NCI-H146 treated with DMSO at 0.1 percent for 48 hours (cell line): ENCODE measurements around the gene BRD3.
A peak's percentile ranks its signal among the peaks of the same experiment; 100 is the strongest.
"Not testable (repeated sequence)": the region's sequence is repeated elsewhere in the genome, so short reads cannot be mapped to it uniquely, and the experiment has no call there.

Experiments
- DNase-seq: peaks from one replicate; lab custom pipeline; 2025; ENCODE audit not compliant: unreplicated experiment; lab: John Stamatoyannopoulos, UW

The BRD3 gene

DNA sequence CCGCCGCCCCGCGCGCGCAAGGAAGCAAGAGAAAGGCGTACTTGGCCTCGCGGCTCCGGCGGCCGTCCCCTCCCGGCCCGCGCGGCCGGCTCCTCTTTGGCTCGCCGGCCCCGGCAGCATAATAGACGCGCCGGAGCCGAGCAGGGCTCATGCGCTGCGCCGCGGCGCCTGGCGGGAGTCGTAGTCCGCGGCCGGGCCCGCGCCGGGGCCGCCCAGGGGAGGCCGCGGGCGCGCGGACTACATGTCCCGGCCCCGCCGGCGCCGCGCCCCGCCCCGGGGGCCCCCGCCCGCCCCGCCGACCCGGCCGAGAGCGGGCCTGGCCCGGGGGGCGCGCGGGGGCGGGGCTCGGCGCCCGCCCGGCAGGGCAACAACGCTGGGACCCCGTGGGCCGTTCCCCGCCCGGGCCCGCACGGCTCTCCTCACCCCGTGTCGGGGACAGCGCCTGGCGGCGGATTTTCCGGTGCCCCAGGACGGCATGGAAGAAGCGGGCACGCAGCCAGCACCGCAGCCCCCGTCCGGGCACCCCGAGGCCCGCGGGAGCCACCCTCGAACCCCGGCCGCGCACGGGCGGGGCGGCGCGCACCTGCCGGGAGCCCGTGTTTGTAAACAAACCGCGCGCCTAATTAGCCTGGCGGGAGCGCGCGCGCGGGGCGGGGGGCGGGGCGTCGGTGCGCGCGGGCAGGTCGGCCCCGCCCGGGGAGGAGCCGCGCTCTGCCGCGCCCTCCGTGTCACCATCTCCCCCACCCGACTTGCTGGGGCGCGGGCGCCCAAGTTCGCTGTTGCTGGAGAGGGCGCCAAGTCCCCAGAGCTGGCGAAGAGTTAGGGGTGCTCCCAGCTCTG lies at the start of gene BRD3:
TSS of gene BRD3 (minus strand) at position 123 of the 840 bp plus-strand sequence. CDS start 14,549 bp downstream, outside the sequence.
- peak; percentile 37 for DNase-seq

DNA sequence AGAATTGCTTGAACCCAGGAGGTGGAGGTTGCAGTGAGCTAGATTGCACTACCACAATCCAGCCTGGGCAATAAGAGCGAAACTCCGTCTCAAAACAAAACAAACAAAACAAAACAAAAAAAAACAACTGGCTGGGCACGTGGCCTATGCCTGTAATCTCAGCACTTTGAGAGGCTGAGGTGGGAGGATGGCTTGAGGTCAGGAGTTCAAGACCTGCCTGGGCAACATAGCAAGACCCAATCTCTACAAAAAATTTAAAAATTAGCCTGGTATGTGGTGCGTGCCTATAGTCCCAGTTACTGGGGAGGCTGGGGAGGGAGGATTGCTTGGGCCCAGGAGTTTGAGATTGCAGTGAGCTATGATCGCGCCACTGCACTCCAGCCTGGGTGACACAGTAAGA lies 44.7 kb upstream of the BRD3 start:
- no peak for DNase-seq

DNA sequence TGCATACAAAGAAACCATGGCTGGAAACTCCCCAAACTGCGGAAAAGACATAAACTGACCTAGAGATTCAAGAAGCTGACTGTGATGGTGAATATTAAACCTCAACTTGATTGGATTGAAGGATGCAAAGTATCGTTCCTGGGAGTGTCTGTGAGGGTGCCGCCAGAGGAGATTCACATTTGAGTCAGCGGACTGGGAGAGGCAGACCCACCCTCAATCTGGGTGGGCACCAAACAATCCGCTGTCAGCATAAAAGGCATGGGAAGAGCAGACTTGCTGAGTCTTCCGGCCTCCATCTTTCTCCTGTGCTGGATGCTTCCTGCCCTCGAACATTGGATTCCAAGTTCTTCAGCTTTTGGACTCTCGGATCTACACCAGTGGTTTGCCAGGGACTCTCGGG lies 43.2 kb upstream of the BRD3 start:
- no peak for DNase-seq

DNA sequence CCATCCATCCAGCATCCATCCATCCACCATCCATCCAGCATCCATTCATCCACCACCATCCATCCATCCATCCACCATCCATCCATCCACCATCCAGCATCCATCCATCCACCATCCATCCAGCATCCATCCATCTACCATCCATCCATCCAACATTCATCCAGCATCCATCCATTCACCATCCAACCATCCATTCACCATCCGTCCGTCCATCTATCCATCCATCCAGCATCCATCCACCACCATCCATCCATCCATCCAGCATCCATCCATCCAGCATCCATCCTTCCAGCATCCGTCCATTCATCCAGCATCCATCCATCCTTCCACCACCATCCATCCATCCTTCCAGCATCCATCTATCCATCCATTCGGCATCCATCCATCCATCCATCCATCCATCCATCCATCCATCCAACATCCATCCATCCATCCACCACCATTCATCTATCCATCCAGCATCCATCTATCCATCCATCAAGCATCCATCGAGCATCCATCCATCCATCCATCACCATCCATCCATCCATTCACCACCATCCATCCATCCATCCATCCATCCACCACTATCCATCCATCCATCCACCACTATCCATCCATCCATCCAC lies 35.7 kb upstream of the BRD3 start:
- no peak for DNase-seq

DNA sequence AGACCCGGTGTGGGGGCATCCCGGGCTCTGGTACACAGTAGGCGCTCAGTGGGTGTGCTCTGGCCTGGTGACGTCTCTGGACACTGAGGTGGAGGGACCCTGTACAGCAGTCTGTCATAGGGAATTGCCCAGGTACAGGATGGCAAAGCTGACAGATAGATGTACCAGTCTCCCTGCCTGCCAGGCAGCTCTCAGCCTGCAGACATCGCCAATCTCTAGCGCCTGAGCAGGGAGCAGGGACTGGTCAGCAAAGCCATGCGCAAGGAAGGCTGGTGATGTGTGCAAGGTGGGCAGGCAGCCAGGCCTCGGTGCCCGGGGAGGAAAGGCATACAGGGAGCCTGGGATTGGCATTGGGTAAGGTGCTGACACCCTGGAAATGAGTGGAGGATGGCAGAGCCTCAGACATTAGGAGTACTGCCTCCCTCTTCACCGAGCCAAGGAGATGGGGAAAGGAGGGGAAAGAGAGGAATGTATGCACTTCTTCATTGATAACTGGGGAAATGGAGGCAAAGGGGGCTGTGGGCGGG lies 33.9 kb upstream of the BRD3 start:
- DNase-seq, result no peak

DNA sequence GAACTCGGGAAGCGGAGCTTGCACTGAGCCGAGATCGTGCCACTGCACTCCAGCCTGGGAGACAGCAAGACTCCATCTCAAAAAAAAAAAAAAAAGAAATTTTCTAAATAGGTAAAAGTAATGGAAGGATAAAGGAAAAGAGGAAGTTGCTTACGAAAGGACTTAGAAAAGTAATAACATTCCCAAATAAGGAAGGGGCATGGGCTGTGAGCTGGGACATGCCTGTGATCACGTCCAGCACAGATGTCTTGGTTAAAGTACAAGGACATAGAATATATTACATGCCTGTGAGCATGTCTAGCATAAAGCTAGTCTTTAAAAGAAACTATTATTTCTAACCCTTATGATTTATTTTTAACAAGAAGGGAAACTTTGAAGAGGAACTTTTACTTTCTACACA lies 33.3 kb upstream of the BRD3 start:
- not testable (repeated sequence) for DNase-seq

DNA sequence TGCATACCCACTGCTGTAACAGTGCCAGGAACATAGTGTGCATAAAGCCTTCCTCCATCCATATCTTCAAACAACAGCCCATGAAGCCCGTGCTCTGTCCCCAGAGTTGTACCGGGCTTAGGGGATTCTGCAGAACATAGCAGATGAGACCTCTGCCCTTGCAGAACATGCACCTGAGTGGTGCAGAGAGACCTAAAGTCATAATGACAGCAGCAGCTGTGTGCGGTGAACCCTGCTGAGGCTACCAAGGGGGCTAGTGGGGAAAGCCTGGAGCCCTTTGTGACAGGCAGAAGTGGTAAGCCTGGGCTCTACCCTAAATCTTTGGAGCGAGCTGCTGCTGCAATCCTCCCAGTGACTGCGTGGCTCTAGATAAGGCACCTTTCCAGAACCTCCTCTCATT lies 32.2 kb upstream of the BRD3 start:
- DNase-seq, result no peak

DNA sequence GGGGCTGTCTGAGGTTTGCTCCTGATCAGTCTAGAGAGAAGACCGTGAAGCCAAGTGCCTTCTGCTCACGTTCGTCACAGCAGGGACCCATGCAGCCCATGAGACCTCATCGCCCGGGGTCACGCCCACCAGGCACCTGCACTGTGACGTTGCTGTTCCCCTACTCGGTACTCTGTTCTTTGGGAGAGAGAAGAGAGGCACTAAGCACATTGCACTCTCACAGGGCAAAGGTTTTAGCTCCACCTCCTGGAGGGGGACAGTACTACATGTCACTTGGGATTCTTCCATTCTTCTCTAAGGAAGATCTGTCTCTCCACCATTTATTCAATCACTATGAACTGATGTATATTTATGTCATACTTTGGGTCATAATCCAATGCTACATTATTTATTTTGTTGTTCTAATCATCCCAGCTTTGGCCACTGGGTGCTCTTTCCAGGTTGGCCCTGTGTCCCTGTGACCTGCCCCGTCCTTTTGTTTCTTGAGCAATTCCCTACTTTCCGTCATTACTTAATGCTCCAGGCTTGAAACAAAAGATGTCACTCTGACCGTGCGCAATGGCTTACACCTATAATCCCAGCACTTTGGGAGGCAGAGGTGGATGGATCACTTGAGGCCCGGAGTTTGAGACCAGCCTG lies 31.4 kb upstream of the BRD3 start:
- peak; percentile 29 for DNase-seq

DNA sequence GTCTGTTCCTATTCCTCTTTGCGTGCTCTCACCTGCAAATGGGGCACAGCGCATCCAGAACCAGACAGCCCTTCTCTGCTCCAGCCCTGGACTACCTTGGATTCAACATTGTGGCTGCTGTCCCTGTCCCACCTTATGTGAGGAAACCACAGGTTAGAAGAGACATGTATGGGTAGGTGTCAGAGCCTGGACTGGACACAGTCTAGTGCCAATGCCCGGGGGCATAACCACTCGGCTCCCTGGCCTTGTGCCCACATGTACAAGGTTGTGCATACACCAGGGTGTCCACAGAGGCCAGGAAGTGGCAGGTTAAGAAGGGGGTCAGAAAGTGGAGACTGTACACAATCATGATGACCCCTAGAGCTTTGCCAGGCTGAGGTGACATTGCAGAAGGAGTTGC lies 22.1 kb upstream of the BRD3 start:
- DNase-seq, result no peak

DNA sequence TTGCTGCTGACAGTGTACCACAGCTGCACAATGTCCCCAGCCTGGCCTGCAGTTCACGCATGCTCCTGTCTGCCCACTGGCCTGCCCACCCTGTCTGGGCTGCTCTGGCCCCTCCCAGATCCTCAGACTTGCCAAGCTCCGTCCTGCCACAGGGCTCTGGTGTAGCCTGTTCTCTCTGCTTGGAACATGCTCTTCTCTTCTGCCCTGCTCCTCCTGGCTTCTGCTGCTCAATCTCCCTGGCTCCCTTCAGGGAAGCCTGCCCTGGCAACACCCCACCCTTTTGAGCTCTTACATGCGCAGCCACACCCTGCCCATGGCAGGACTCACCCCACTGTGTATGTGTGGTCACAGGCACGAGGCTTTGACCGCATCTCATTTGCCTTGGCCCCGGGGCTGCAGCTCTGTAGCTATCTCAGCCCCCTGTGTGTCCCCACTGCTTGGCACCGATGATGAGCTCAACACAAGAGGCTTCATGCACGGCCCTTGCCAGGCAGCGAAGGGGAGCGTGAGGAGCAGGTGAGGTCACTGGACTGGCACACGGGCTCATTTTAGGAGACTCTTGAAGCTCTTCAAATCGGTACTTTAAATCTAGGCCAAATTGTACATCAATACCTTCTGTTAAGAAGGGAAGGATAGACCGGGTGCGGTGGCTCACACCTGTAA lies 20.4 kb upstream of the BRD3 start:
- DNase-seq, result no peak

DNA sequence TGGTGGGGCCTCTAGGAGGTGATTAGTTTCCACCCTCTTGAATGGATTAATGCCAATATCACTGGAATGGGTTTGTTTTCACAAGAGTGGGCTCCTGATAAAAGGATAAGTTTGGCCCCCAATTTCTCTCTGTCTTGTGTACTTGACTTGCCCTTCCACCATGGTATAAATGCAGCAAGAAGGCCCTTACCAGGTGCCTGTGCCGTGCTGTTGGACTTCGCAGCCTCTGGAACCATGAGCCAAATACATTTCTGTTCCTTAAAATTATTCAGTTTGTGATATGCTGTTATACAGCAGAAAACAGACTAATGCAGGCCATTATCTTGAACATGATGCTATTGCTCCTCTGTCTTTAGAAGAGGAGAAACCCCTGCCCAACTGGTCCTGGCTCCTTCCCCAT lies 17.8 kb upstream of the BRD3 start:
- no peak for DNase-seq

DNA sequence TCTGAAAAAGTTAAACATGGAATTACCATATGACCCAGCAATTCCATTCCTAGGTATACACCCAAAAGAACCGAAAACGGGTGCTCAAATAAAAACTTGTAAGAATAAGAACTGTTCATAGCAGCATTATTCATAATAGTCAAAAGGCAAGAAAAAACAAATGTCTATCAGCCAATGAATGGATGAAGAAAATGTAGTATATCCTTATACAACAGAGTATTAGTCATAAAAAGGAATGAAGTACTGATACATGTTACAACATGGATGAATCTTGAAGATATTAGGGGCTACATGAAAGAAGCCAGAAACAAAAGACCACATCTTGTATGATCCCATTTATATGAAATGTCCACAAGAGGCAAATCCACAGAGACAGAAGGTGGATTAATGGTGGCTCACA lies 15.6 kb upstream of the BRD3 start:
- no peak for DNase-seq

DNA sequence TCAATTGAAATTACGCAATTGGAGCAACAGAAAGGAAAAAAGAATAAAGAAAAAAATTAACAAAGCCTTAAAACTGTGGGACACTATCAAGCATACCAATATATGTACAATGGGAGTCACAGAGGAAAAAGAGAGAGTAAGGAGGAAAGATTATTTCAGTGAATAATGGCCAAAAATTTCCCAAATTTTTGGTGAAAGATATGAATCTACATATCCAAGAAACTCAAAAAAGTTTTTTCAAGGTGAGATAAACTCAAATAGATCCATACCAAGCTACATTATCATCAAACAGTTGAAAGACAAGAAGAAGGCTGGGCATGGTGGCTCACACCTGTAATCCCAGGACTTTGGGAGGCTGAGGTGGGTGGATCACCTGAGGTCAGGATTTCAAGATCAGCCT lies 8.8 kb upstream of the BRD3 start:
- no peak for DNase-seq

DNA sequence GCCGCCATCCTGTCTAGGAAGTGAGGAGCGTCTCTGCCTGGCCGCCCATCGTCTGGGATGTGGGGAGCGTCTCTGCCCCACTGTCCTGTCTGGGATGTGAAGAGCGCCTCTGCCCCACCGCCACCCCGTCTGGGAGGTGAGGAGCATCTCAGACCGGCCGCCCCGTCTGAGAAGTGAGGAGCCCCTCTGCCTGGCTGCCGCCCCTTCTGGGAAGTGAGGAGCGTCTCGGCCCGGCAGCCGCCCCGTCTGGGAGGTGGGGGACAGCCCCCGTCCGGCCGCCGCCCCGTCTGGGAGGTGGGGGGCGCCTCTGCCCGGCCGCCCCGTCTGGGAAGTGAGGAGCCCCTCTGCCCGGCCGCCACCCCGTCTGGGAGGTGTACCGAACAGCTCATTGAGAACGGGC lies 7.9 kb upstream of the BRD3 start:
- not testable (repeated sequence) for DNase-seq

DNA sequence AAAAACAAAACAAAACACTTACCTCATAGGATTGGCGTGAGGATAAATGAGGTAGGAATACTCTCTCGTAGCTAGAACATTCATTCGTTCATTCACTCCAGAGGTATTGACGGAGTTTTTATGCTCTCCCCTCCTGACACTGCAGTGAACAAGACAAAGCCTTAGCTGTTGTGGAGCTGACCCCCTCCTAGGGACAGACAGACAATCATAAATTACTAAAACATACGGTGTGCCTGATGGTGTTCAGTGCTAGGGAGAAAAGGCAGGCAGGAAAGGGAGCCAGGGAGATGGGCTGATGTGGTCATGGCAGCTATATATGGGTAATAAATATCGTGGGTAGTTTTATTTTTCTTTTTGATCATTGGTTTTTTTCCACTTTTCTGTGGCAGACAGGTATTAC lies 5.7 kb upstream of the BRD3 start:
- no peak for DNase-seq

DNA sequence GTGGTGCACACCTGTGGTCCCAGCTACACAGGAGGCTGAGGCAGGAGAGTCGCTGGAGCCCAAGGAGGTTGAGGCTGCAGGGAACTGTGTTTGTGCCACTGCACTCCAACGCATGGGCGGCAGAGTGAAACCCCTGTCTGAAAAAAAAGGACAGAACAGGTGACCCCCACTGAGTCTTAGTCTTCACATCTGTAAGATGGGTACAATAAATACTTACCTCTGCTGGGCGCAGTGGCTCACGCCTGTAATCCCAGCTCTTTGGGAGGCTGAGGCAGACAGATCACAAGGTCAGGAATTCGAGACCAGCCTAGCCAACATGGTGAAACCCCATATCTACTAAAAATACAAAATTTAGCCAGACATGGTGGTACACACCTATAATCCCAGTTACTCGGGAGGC lies 4.9 kb upstream of the BRD3 start:
- not testable (repeated sequence) for DNase-seq

DNA sequence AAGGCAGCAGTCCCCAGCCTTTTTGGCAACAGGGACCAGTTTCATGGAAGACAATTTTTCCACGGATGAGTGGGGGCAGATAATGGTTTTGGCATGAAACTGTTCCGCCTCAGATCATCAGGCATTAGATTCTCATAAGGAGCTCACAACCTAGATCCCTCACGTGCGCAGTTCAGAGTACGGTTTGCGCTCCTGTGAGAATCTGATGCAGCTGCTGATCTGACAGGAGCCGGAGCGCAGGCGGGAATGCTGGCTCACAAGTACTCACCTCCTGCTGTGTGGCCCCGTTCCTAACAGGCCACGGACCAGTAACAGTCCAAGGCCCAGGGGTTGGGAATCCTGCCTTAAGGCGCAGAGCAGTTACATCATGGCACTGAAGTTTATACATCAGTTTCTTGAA lies 3.3 kb upstream of the BRD3 start:
- no peak for DNase-seq

DNA sequence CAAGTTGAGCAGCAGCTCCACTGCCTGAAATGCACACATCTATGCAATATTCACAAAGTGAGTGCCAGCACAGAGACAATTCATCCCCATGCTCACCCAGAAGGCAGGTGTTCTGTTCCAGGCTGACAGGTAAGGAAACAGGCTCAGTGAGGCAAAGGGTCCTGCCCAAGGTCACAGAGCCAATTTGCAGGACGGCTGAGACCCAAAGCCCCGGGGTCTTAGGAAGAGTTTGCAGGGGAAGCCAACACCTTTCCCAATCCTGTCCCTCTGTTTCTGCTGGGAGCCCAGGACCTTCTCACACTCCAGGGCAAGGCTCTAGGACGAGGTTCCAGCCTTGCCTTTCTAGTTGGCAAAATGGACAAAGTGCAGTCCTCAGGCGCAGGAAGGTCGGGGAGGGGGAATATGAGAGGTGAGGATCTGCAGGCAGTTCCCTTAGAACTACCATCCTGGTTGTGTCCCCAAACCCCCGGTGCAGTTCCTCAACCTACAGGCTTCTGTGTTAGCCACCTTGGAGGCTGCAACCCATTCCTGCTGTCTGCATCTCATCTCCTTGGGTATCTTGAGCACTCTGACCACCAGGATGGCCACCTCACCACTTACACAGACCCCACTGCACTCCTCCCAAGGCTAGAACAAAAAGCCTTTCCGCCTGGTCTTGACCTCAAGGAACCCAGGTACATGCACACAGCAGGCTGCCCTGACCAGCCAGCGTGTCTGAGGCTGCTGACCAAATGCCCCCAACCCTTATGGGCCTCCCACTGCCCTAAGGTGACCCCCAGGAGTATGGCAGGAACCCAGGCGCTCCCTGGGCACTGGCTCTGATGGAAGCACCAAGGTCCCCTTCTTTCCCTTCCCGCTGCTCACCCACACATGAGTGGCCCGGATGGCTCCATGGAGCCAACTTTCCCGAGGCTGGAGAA lies 1.9 kb upstream of the BRD3 start:
- no peak for DNase-seq

DNA sequence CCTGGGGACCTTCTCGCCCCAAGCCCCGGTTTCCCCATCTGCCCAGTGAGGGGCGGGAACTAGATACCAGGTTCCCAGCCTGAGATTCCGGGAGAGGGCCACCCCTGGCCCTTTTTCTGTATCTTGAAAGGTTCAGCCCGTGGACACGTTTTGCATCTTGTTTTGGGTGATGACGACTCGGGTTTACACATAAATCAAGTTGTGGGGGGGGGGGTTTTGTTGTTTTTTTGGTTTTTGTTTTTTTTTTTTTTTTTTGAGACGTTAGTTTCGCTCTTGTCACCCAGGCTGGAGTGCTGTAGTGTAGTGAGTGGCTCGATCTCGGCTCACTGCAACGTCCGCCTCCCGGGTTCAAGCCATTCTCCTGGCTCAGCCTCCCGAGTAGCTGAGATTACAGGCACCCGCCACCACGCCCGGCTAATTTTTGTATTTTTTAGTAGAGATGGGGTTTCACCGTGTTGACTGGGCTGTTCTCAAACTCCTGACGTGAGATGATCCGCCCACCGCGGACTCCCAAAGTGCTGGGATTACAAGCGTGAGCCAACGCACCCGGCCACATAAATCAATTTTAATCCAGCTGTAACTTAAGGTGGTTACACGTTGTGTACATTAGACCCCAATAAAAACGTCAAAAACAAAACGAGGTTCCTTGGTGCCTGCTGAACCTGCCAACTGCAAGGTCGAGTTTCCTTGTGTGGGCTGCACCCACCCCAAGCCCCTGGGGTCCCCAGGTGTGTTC lies 1.1 kb upstream of the BRD3 start:
- peak; percentile 37 for DNase-seq
